OCI-LY3 (cell line): Measurements from ENCODE around the gene COA6.

Source experiments
- H2AFZ ChIP-seq: fragments of 200-600, 300-600 bp; shearing (Covaris generic); 2 replicates; pipeline ENCODE4 v1.6.0; 2014; ENCODE audit warnings: antibody characterized with exemption, low read depth, low read length
- H3K27ac ChIP-seq: fragments of 200-600, 300-600 bp; sonication (generic); 2 replicates; pipeline ENCODE4 v1.5.1; 2014; ENCODE audit warnings: mild to moderate bottlenecking, low read length, moderate library complexity, mixed read lengths
- H3K27me3 ChIP-seq: fragments of 200-600, 300-600 bp; sonication (generic); 2 replicates; pipeline ENCODE4 v1.6.1; 2014; ENCODE audit warnings: low read depth, low read length, mixed read lengths
- H3K36me3 ChIP-seq: fragments of 200-600, 300-600 bp; sonication (generic); replicated peaks from 2 replicates; pipeline ENCODE3; 2014; ENCODE audit warnings: low read depth, low read length, mixed read lengths
- H3K4me1 ChIP-seq: fragments of 300-600, 200-600 bp; sonication (generic); 2 replicates; pipeline ENCODE4 v1.6.1; 2014; ENCODE audit warnings: low read length, mixed read lengths
- H3K4me2 ChIP-seq: fragments of 200-600, 300-600 bp; sonication (generic); 2 replicates; pipeline ENCODE4 v1.6.1; 2014; ENCODE audit warnings: low read length, mixed read lengths
- H3K4me3 ChIP-seq: fragments of 300-600, 200-600 bp; sonication (generic); 2 replicates; pipeline ENCODE4 v1.5.1; 2014; ENCODE audit warnings: antibody characterized with exemption, mild to moderate bottlenecking, low read length, moderate library complexity
- H3K79me2 ChIP-seq: fragments of 300-600, 200-600 bp; shearing (Covaris generic); 2 replicates; pipeline ENCODE4 v1.6.1; 2014; ENCODE audit warnings: mild to moderate bottlenecking, low read length, mixed read lengths
- H3K9ac ChIP-seq: fragments of 300-600, 200-600 bp; shearing (Covaris generic); 2 replicates; pipeline ENCODE4 v1.6.0; 2014; ENCODE audit warnings: mild to moderate bottlenecking, low read length, moderate library complexity
- H3K9me3 ChIP-seq: fragments of 200-600, 300-600 bp; shearing (Covaris generic); 2 replicates; pipeline ENCODE4 v1.6.1; 2014; ENCODE audit warnings: low read length, mixed read lengths; ENCODE audit not compliant: insufficient read depth
- H4K20me1 ChIP-seq: fragments of 200-600, 300-600 bp; sonication (generic); 2 replicates; pipeline ENCODE4 v1.6.1; 2016; ENCODE audit warnings: low read length, mixed read lengths; ENCODE audit not compliant: insufficient read depth
- CTCF ChIP-seq: fragments of 200-600, 300-600 bp; sonication (generic); IDR thresholded peaks from 2 replicates; pipeline ENCODE4 v1.5.1; 2014; ENCODE audit warnings: antibody characterized with exemption, low read length, low read depth
- EZH2phosphoT487 ChIP-seq: fragments of 200-600 bp; shearing (Covaris generic); IDR thresholded peaks from 2 replicates; pipeline ENCODE4 v1.6.1; 2018; ENCODE audit warnings: antibody characterized with exemption, mixed run types, low read depth

COA6 gene

GRCh38 chr1:234373064-234373958 is at the start of gene COA6:
Gene COA6, plus strand, starts transcription at chr1:234373456. Its CDS starts 11 bp downstream, at chr1:234373467.
- H3K4me1 ChIP-seq: peaks cover 11% of the 10 kb centered on the region
- H3K27me3 ChIP-seq: no peaks in the 10 kb centered on the region
- H3K79me2 ChIP-seq: peaks cover 39% of the 10 kb centered on the region
- peak within 1 kb of the TSS; percentile 82 for H3K4me2 ChIP-seq
- peaks cover 21% of the 10 kb centered on the region for H3K36me3 ChIP-seq
- TF ChIP-seq CTCF: no peak
- TF ChIP-seq EZH2phosphoT487: no peak
- peak within 1 kb of the TSS; percentile 91 for H3K9ac ChIP-seq
- H2AFZ ChIP-seq: peak within 1 kb of the TSS; percentile 84
- peak within 1 kb of the TSS; percentile 86 for H3K4me3 ChIP-seq
- no peaks in the 10 kb centered on the region for H3K9me3 ChIP-seq
- H3K27ac ChIP-seq: peak within 1 kb of the TSS; percentile 88
- no peaks in the 10 kb centered on the region for H4K20me1 ChIP-seq

- Histone ChIP-seq H3K27ac (no peak overlapping the region), H4K20me1 (no peaks in the 10 kb centered on the region), H3K4me2 (no peak overlapping the region), H3K4me1 (peaks cover 27% of the 10 kb centered on the region), H3K4me3 (no peak overlapping the region), H3K9ac (no peak overlapping the region), H3K36me3 (no peaks in the 10 kb centered on the region), H3K27me3 (peaks cover 45% of the 10 kb centered on the region), H3K79me2 (no peaks in the 10 kb centered on the region), H3K9me3 (no peaks in the 10 kb centered on the region), H2AFZ (no peak overlapping the region)
- TF ChIP-seq CTCF (no peak), EZH2phosphoT487 (no peak)
These were observed 48.4 kb upstream of the COA6 start for GRCh38 chr1:234324821-234325220.

- H3K9me3 ChIP-seq: no peaks in the 10 kb centered on the region
- no peaks in the 10 kb centered on the region for H3K36me3 ChIP-seq
- H3K4me2 ChIP-seq: peak overlapping the region; percentile 84
- no peaks in the 10 kb centered on the region for H3K79me2 ChIP-seq
- peak overlapping the region; percentile 54 for H3K9ac ChIP-seq
- H2AFZ ChIP-seq: peak overlapping the region; percentile 94
- no peak overlapping the region for H3K27ac ChIP-seq
- H3K27me3 ChIP-seq: peaks cover 34% of the 10 kb centered on the region
- peak overlapping the region; percentile 83 for H3K4me3 ChIP-seq
- H4K20me1 ChIP-seq: no peaks in the 10 kb centered on the region
- TF ChIP-seq EZH2phosphoT487 (no peak), CTCF (no peak)
- peaks cover 37% of the 10 kb centered on the region for H3K4me1 ChIP-seq
These were observed 47.3 kb upstream of the COA6 start for GRCh38 chr1:234325878-234326496.
